Pancreas (tissue), 10 donors: Measurements from ENCODE around the gene CPNE9. TPM values are rescaled to one million over a fixed set of nuclear protein-coding genes. Genes with fewer than 3 reads are reported as not detected.

Source experiments
- ATAC-seq, 4 donors: fragments of 200-7000 bp; cut with Tn5 transposase; one replicate each; pipeline versions ENCODE4 v1.8.0 to v1.9.1; 2020; ENCODE audit warnings: mild to moderate bottlenecking in 4 of 4, moderate library complexity in 4 of 4
- DNase-seq, 6 donors: peaks; one replicate each; pipeline ENCODE4 v3.0.0-alpha.2; 2020
- FAIRE-seq: peaks from 2 replicates; lab custom pipeline; 2012; peaks lifted over from hg19 to GRCh38; lab: Jason Lieb, UNC
- H3K27ac ChIP-seq, 4 donors: fragments of 200-600 bp; sonication (generic); 1 replicate in 3 of 4; 2 replicates in 1 of 4; pipeline versions ENCODE4 v1.5.0 to v1.8.0; 2020
- H3K27me3 ChIP-seq, 4 donors: fragments of 200-600 bp; one replicate each; pipeline ENCODE4 v1.8.0; 2021
- H3K36me3 ChIP-seq, 3 donors: fragments of 200-600 bp; sonication (generic) in 1 of 3; one replicate each; pipeline versions ENCODE4 v1.5.0 to v1.8.0; 2020 to 2021
- H3K4me1 ChIP-seq, 3 donors: fragments of 200-600 bp; one replicate each; pipeline ENCODE4 v1.8.0; 2021
- H3K4me3 ChIP-seq, 4 donors: fragments of 200-600 bp; sonication (generic) in 2 of 4; one replicate each; pipeline versions ENCODE4 v1.5.0 to v1.8.0; 2020 to 2021
- H3K9me3 ChIP-seq, 4 donors: fragments of 200-600 bp; one replicate each; pipeline ENCODE4 v1.8.0; 2021
- CTCF ChIP-seq, 4 donors: fragments of 200-600 bp; sonication (generic) in 3 of 4; IDR thresholded peaks; one replicate each; pipeline versions ENCODE4 v1.5.0 to v1.8.0; 2021; ENCODE audit warnings: antibody characterized with exemption in 4 of 4
- WGBS, 2 donors: extraction: QIAGEN DNeasy Blood & Tissue Kit; methylation state at CpG; one replicate each; pipeline ENCODE4 v1.1.7; 2013; 5-methylcytosine and 5-hydroxymethylcytosine counted together
- intact Hi-C, 3 donors: fragments of 100-400 bp; cut with DNase I; formaldehyde crosslinking; loops; one replicate each; pipeline versions ENCODE4 v1.11.1 to v1.14.2; 2022
- polyA plus RNA-seq, 2 donors: library from polyadenylated mRNA; stranded (reverse); fragments of 200-250 nt; gene quantifications; one replicate each; pipeline ENCODE4 v1.2.3, GENCODE V29; 2013
- total RNA-seq, 6 donors: library from RNA; stranded (reverse); fragmentation: NEBNext Ultra II Directional in 4 of 6; extraction: Animal tissue kit (Norgen Biotek cat#: 25700) in 4 of 6; gene quantifications; one replicate each; pipeline versions ENCODE4 v1.2.1 to v1.2.4, GENCODE V29; 2021 to 2023
- donor health status: healthy with polysubstance abuse.
- donor health status: DM: no; HTN: no; CAD: no; lungs with moderate emphysema.
- donor health status: DM: no; HTN: no; CAD: no.
- donor health status: control.
- donor health status: control.
- donor health status: Bipolar disorder and iron deficiency.
- donor health status: DM: yes; HTN: yes; CAD: no.
- donor health status: DM: no; HTN: no; CAD: no.
- donor health status: DM: no; HTN: no; CAD: no.
- donor health status: DM: yes; HTN: yes; CAD: no.

CPNE9 gene
- total and polyA plus RNA-seq, 8 donors = 0.12 to 0.85 (median 0.19) TPM; not detected in 3

- FAIRE-seq (no peak), DNase-seq (no peak), ATAC-seq (no peak)
- Histone ChIP-seq H3K27me3 (no peaks in the 10 kb centered on the region), H3K4me3 (no peak overlapping the region), H3K27ac (no peak overlapping the region), H3K36me3 (peaks cover 11 to 75% (median 27%) of the 10 kb centered on the region in 3 donors), H3K9me3 (no peaks in the 10 kb centered on the region), H3K4me1 (no peaks in the 10 kb centered on the region)
- intact Hi-C loops = no loop called here
- 95 to 99% methylated on average over 4 of the region's 4 CpGs for WGBS, 2 donors
- TF ChIP-seq CTCF (IDR thresholded peaks at IDR 0.05) = no peak
Observed at GRCh38 chr3:9689757-9690156, 13.9 kb upstream of the CPNE9 start.

DNA sequence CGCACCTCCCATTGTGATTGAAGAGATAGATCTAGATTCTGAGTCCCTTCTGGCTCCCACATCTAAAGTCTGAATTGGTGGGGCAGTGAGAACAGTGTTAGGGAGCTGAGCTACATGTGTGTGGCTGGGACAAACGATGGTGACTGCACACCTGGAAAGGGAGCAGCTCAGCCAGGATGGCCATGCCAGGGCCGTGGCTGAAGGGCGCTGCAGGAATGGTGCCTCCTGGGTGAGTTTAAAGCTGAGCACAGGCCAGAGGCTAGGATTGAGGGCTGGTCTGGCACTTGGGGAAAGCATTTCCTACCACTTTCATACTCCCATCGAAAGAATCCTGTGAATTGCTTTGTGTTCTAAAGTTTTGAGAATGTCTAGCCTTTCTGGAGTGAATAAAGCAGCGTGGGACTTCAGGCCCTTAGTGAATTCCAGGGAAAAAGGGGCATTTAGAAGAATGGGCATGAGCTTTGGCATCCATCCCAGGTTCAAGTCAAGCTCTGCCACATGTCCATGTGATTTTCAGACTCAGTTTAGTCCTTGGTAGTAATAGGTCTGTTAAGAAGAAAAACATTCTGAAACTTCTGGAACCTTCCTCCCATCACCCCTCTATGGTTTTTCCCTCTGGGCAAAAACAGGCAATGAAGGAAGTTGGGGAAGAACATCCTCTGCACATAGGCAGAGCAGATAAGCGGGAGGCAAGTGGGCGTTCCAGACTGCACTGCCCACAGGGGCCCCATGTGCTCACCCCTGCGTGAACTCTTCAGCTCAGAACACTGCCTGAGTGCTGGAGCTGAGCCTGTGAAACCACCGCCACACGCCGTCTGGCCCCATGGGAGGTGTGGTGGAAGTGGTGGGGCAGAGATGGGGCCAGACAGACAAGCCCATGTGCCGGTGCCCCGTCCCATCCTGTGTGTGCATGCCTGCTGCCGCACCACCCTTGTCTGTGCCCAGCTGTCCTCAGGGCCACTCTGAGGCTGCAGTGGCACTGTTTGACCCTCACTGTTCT, 12.9 kb upstream of the CPNE9 start:
- DNase-seq (no peak), FAIRE-seq (no peak), ATAC-seq (peak in 1 of 4 donors; percentile 30)
- no peaks in the 10 kb centered on the region for H3K9me3 ChIP-seq
- TF ChIP-seq CTCF (IDR thresholded peaks at IDR 0.05) = no peak
- H3K36me3 ChIP-seq = peaks cover 5 to 69% (median 18%) of the 10 kb centered on the region in 3 donors
- no peaks in the 10 kb centered on the region for H3K27me3 ChIP-seq
- no peak overlapping the region for H3K27ac ChIP-seq
- WGBS, 2 donors = 90 to 91% methylated on average over 15 of the region's 15 CpGs
- intact Hi-C loops = no loop called here
- no peak overlapping the region for H3K4me3 ChIP-seq
- H3K4me1 ChIP-seq = no peaks in the 10 kb centered on the region

GRCh38 chr3:9691636-9692035, 12.0 kb upstream of the CPNE9 start:
- intact Hi-C loops = no loop called here
- no peaks in the 10 kb centered on the region for H3K9me3 ChIP-seq
- FAIRE-seq (no peak), ATAC-seq (no peak), DNase-seq (no peak)
- no peak for TF ChIP-seq CTCF (IDR thresholded peaks at IDR 0.05)
- H3K27ac ChIP-seq = no peak overlapping the region
- peaks cover 3 to 63% (median 15%) of the 10 kb centered on the region in 3 donors for H3K36me3 ChIP-seq
- 96 to 100% methylated on average over 2 of the region's 2 CpGs for WGBS, 2 donors
- H3K27me3 ChIP-seq = no peaks in the 10 kb centered on the region
- no peak overlapping the region for H3K4me3 ChIP-seq
- no peaks in the 10 kb centered on the region for H3K4me1 ChIP-seq

DNA sequence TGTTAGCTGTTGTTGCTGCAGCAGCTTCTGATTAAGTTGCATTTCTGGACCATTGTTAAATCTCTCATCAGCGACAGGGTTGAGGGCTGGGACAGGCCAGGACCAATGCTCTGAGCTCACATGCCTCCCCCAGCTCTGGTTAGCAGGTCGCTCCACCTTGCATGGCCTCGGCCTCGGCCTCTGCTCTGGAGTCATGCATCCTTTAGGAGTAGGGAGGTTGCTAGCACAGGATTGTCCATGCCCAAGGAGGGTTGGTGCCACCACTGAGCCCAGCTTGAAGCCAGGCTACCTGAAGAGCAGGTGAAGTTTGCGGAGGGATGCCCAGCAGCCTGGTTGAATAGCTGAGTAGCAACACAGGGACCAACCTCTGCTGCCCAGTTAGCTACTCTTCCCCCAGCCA, 11.2 kb upstream of the CPNE9 start:
- Histone ChIP-seq H3K27ac (no peak overlapping the region), H3K36me3 (peaks cover 3 to 57% (median 10%) of the 10 kb centered on the region in 3 donors), H3K9me3 (no peaks in the 10 kb centered on the region), H3K27me3 (no peaks in the 10 kb centered on the region), H3K4me1 (no peaks in the 10 kb centered on the region), H3K4me3 (no peak overlapping the region)
- no peak for DNase-seq
- no peak for ATAC-seq
- no peak for FAIRE-seq
- no peak for TF ChIP-seq CTCF (IDR thresholded peaks at IDR 0.05)
- 89 to 95% methylated on average over 5 of the region's 5 CpGs for WGBS, 2 donors
- intact Hi-C loops = no loop called here

DNA sequence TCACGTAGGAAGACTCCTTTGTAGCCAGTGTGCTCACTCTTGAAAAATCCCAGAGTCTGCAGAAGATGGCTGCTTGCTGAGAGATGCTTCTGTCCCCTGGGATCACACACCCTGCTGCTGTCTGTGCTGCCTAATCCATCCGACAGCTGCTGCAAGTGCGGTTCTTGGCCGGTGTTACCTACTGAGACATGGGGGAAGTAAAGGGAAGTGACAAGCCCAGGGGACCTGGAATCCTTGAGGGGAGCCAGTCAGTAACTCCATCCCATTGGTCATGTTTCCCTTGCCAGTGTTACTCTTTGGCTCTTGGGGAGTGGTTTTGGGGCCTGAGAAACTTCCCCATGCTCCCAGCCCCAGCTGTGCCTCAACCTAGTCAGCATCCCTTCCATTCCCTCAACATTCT, 8.3 kb upstream of the CPNE9 start:
- DNase-seq = no peak
- no peak overlapping the region for H3K4me3 ChIP-seq
- H3K9me3 ChIP-seq = no peaks in the 10 kb centered on the region
- no peak for FAIRE-seq
- H3K27me3 ChIP-seq = no peaks in the 10 kb centered on the region
- TF ChIP-seq CTCF (IDR thresholded peaks at IDR 0.05) = no peak
- no peak for ATAC-seq
- WGBS, 2 donors = 94 to 97% methylated on average over 4 of the region's 4 CpGs
- peaks cover 0 to 36% (median 7%) of the 10 kb centered on the region in 3 donors for H3K36me3 ChIP-seq
- no peaks in the 10 kb centered on the region for H3K4me1 ChIP-seq
- H3K27ac ChIP-seq = no peak overlapping the region
- intact Hi-C loops = no loop called here
